BJ (cell line): ENCODE measurements around the gene LIPI. TPM values are rescaled to one million over a fixed set of nuclear protein-coding genes. Genes with fewer than 3 reads are reported as not detected.

Experiments
- CTCF ChIA-PET: fragments of 350-600 bp; formaldehyde crosslinking; extraction: SDS; loops from one replicate; lab custom pipeline; 2021; ENCODE audit warnings: antibody characterized with exemption, inconsistent platforms; lab: Yijun Ruan, JAX
- POLR2A ChIA-PET: fragments of 300-600 bp; sonication (Branson Sonifier 250); formaldehyde crosslinking; extraction: SDS; loops from one replicate; lab custom pipeline; 2021; ENCODE audit warnings: antibody characterized with exemption; lab: Charles Lee
- DNase-seq: peaks from one replicate; pipeline ENCODE4 v3.0.0-alpha.2; 2011; ENCODE audit warnings: low read depth
- H3K27me3 ChIP-seq: 2 replicates; pipeline ENCODE4 v1.6.0; 2011; ENCODE audit warnings: low read length; ENCODE audit not compliant: control insufficient read depth, insufficient read depth
- H3K36me3 ChIP-seq: 2 replicates; pipeline ENCODE4 v1.5.1; 2011; ENCODE audit warnings: low read length; ENCODE audit not compliant: control insufficient read depth, insufficient read depth
- H3K4me3 ChIP-seq: 2 replicates; pipeline ENCODE4 v1.5.1; 2011; ENCODE audit warnings: low read depth, mild to moderate bottlenecking, control low read depth, low read length
- polyA plus RNA-seq: library from polyadenylated mRNA; depleted of rRNA; stranded (reverse); fragments of >200 nt; gene quantifications from 2 replicates; pipeline ENCODE4 v1.2.3, GENCODE V29; 2011
- TF ChIP-seq, protein P1 (sequence below): IDR thresholded peaks from 2 replicates; pipeline ENCODE4 v1.5.1; 2011; ENCODE audit warnings: low read depth, mild to moderate bottlenecking, control low read depth, inconsistent platforms, low read length, moderate library complexity; ENCODE audit not compliant: insufficient read depth

Gene LIPI
- polyA plus RNA-seq, 1 experiment = not detected

DNA sequence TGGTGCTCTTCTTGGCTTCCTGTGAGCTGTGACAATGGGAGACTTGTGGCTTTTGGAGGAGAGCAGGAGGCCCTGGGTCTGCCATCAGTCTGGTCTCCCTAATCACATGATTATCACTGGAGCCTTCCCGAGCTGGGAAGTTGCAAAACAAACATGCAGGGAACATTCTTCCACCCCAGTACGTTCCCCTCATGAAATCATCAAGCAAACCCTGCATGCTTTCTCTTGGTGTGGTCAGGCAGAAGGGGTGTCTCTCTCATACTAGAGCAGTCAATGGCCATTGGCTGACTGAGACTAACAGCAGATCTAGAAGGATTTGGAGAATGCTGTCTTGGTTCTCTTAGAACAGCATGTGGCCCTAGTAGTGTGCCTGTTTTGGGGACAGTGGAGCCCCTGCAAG is 111.2 kb downstream of the LIPI start:
- H3K4me3 ChIP-seq = no peak overlapping the region
- ChIA-PET POLR2A (no interaction called here), CTCF (no interaction called here)
- no peak for DNase-seq
- H3K36me3 ChIP-seq = no peaks in the 10 kb centered on the region
- TF ChIP-seq, protein P1, sequence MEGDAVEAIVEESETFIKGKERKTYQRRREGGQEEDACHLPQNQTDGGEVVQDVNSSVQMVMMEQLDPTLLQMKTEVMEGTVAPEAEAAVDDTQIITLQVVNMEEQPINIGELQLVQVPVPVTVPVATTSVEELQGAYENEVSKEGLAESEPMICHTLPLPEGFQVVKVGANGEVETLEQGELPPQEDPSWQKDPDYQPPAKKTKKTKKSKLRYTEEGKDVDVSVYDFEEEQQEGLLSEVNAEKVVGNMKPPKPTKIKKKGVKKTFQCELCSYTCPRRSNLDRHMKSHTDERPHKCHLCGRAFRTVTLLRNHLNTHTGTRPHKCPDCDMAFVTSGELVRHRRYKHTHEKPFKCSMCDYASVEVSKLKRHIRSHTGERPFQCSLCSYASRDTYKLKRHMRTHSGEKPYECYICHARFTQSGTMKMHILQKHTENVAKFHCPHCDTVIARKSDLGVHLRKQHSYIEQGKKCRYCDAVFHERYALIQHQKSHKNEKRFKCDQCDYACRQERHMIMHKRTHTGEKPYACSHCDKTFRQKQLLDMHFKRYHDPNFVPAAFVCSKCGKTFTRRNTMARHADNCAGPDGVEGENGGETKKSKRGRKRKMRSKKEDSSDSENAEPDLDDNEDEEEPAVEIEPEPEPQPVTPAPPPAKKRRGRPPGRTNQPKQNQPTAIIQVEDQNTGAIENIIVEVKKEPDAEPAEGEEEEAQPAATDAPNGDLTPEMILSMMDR = no peak
- no peaks in the 10 kb centered on the region for H3K27me3 ChIP-seq

DNA sequence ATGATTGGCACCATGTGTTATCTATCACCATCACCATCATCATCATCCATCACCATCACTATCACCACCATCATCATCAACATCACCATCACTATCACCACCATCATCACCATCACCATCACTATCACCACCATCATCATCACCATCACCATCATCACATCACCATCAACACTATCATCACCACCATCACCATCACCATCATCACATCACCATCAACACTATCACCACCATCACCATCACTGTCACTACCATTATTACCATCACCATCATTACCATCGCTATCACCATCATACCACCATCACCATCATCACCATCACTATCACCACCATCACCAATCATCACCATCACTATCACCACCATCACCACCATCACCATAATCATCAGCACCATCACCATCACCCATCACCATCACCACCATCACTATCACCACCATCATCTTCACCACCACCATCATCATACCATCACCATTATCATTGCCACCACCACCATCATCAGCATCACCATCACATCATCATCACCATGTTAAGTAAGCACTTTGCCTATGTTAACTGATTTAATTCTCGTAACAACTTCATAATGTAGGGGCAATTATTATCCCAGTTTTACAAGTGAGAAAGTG is 112.8 kb downstream of the LIPI start:
- ChIA-PET CTCF (no interaction called here), POLR2A (no interaction called here)
- no peaks in the 10 kb centered on the region for H3K36me3 ChIP-seq
- TF ChIP-seq, protein P1 = no peak
- no peaks in the 10 kb centered on the region for H3K27me3 ChIP-seq
- no peak overlapping the region for H3K4me3 ChIP-seq
- DNase-seq = no peak

GRCh38 chr21:14096577-14096976 is 114.2 kb downstream of the LIPI start:
- ChIA-PET CTCF (no interaction called here), POLR2A (no interaction called here)
- no peaks in the 10 kb centered on the region for H3K27me3 ChIP-seq
- no peak for DNase-seq
- TF ChIP-seq, protein P1 = no peak
- no peak overlapping the region for H3K4me3 ChIP-seq
- H3K36me3 ChIP-seq = no peaks in the 10 kb centered on the region

GRCh38 chr21:14096172-14096571 is 114.6 kb downstream of the LIPI start:
- no peak for DNase-seq
- POLR2A ChIA-PET = no interaction called here
- Histone ChIP-seq H3K27me3 (no peaks in the 10 kb centered on the region), H3K36me3 (no peaks in the 10 kb centered on the region), H3K4me3 (no peak overlapping the region)
- TF ChIP-seq, protein P1 = no peak
- CTCF ChIA-PET = no interaction called here

GRCh38 chr21:14095056-14095455 is 115.7 kb downstream of the LIPI start:
- no peak for DNase-seq
- TF ChIP-seq, protein P1 = no peak
- ChIA-PET POLR2A (no interaction called here), CTCF (no interaction called here)
- no peaks in the 10 kb centered on the region for H3K27me3 ChIP-seq
- H3K4me3 ChIP-seq = no peak overlapping the region
- no peaks in the 10 kb centered on the region for H3K36me3 ChIP-seq
